ENCODE results near the gene AGFG2. TPM values are rescaled to one million over a fixed set of nuclear protein-coding genes. Genes with fewer than 3 reads are reported as not detected.

Gene AGFG2
- total RNA-seq, 2 donors from 2014 or later: 20.4 to 24.6 TPM

GRCh38 chr7:100602889-100603725, 64.1 kb downstream of the AGFG2 start:
- intact Hi-C loops (cut with DNase I): no loop called here

DNA sequence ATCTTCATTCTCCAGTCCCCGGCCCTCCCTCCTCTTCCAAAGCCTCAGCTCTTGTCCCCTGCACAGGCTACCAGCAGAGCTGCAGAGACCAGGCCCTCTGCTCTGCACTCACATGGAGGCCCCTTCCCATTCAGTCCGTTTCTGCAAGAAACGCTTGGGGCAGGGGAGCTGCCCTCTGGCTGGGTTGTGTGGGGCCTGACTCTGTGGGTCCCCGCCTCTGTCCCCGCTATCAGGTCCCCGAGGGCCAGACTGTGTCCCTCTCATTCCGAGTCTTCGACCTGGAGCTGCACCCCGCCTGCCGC, 64.7 kb downstream of the AGFG2 start:
- H3K36me3 ChIP-seq (replicated peaks in 1 of 2; ENCODE audit: insufficient read depth in 1 of 2, low read depth in 2 of 2): no peaks in the 10 kb centered on the region
- H3K9me3 ChIP-seq: no peaks in the 10 kb centered on the region
- TF ChIP-seq POLR2A (IDR thresholded peaks at IDR 0.05): no peak
- TF ChIP-seq, protein P1, sequence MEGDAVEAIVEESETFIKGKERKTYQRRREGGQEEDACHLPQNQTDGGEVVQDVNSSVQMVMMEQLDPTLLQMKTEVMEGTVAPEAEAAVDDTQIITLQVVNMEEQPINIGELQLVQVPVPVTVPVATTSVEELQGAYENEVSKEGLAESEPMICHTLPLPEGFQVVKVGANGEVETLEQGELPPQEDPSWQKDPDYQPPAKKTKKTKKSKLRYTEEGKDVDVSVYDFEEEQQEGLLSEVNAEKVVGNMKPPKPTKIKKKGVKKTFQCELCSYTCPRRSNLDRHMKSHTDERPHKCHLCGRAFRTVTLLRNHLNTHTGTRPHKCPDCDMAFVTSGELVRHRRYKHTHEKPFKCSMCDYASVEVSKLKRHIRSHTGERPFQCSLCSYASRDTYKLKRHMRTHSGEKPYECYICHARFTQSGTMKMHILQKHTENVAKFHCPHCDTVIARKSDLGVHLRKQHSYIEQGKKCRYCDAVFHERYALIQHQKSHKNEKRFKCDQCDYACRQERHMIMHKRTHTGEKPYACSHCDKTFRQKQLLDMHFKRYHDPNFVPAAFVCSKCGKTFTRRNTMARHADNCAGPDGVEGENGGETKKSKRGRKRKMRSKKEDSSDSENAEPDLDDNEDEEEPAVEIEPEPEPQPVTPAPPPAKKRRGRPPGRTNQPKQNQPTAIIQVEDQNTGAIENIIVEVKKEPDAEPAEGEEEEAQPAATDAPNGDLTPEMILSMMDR (IDR thresholded peaks at IDR 0.05): no peak
- H3K4me3 ChIP-seq: no peak overlapping the region
- H3K4me1 ChIP-seq: peaks cover 25% of the 10 kb centered on the region
- no peaks in the 10 kb centered on the region for H3K27me3 ChIP-seq
- peak overlapping the region in 3 of 4 donors; percentile 73 to 80 (median 80) for H3K27ac ChIP-seq
- 24 to 56% methylated on average over 3 to 10 of the region's 10 CpGs for WGBS, 2 donors
- intact Hi-C loops (cut with DNase I): no loop called here
- DNase-seq: no peak
- no peak for ATAC-seq

More at GRCh38 chr7:100602889-100603725, 64.1 kb downstream of the AGFG2 start:
- WGBS, 2 donors: 58 to 59% methylated on average over 14 to 21 of the region's 21 CpGs
- peak overlapping the region in 3 of 4 donors; percentile 73 to 80 (median 80) for H3K27ac ChIP-seq
- TF ChIP-seq, protein P1 (IDR thresholded peaks at IDR 0.05): no peak
- no peak for TF ChIP-seq POLR2A (IDR thresholded peaks at IDR 0.05)
- ATAC-seq (no peak), DNase-seq (peak in 3 of 4 donors; percentile 46 to 55 (median 50))
- H3K4me1 ChIP-seq: peaks cover 25% of the 10 kb centered on the region
- no peaks in the 10 kb centered on the region for H3K27me3 ChIP-seq
- H3K9me3 ChIP-seq: no peaks in the 10 kb centered on the region
- no peaks in the 10 kb centered on the region for H3K36me3 ChIP-seq (replicated peaks in 1 of 2; ENCODE audit: insufficient read depth in 1 of 2, low read depth in 2 of 2)
- H3K4me3 ChIP-seq: no peak overlapping the region

- TF ChIP-seq, protein P1 (IDR thresholded peaks at IDR 0.05): peak; percentile 15 to 56 (median 33)
- TF ChIP-seq POLR2A (IDR thresholded peaks at IDR 0.05): peak in 2 of 3 donors; percentile 47 to 50
- Histone ChIP-seq H3K27me3 (no peaks in the 10 kb centered on the region), H3K4me1 (peaks cover 25% of the 10 kb centered on the region), H3K9me3 (no peaks in the 10 kb centered on the region), H3K27ac (peak overlapping the region; percentile 25 to 80 (median 76)), H3K36me3 (replicated peaks in 1 of 2; ENCODE audit: insufficient read depth in 1 of 2, low read depth in 2 of 2) (no peaks in the 10 kb centered on the region), H3K4me3 (peak overlapping the region; percentile 26 to 62)
- intact Hi-C loops (cut with DNase I): no loop called here
- ATAC-seq: peak; percentile 77
- peak; percentile 71 to 78 (median 78) for DNase-seq
- WGBS, 2 donors: 0 to 1% methylated on average over 2 to 44 of the region's 70 CpGs
Observed at GRCh38 chr7:100604028-100604975, 65.3 kb downstream of the AGFG2 start.

GRCh38 chr7:100604976-100605911, 66.2 kb downstream of the AGFG2 start:
- TF ChIP-seq, protein P1 (IDR thresholded peaks at IDR 0.05): no peak
- peak in 2 of 3 donors; percentile 14 to 27 for TF ChIP-seq POLR2A (IDR thresholded peaks at IDR 0.05)
- peak; percentile 29 for ATAC-seq
- H3K36me3 ChIP-seq (replicated peaks in 1 of 2; ENCODE audit: insufficient read depth in 1 of 2, low read depth in 2 of 2): no peaks in the 10 kb centered on the region
- peaks cover 25% of the 10 kb centered on the region for H3K4me1 ChIP-seq
- H3K4me3 ChIP-seq: peak overlapping the region; percentile 26 to 62
- peak; percentile 38 to 64 (median 59) for DNase-seq
- peak overlapping the region; percentile 25 to 80 (median 76) for H3K27ac ChIP-seq
- H3K9me3 ChIP-seq: no peaks in the 10 kb centered on the region
- H3K27me3 ChIP-seq: no peaks in the 10 kb centered on the region
- intact Hi-C loops (cut with DNase I): no loop called here
- WGBS, 2 donors: 3 to 6% methylated on average over 9 to 63 of the region's 68 CpGs
